ENCODE data around the gene MLLT3.

The MLLT3 gene

DNA sequence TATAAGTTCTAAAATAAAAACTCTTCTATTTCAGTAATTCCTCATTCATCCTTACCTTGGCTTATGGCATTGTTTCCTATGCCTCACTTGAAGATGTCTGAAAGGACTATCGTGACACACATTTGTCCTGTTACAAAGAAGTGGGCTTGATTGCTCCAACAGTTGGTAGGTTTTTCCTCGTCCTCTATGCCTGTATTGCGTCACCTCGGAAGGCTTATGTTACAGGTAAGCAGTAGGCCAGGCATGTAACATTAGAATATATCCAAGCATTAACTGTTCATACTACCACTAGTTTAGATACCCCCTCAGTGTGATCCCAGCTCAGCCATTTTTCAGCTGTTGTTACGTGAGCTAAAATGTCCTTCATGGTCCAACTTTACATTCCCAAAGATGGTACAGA lies 116.7 kb downstream of the MLLT3 start:
- TF ChIP-seq EZH2phosphoT487 (IDR thresholded peaks at IDR 0.05; ENCODE audit: borderline replicate concordance) = no peak
- TF ChIP-seq, protein P1, sequence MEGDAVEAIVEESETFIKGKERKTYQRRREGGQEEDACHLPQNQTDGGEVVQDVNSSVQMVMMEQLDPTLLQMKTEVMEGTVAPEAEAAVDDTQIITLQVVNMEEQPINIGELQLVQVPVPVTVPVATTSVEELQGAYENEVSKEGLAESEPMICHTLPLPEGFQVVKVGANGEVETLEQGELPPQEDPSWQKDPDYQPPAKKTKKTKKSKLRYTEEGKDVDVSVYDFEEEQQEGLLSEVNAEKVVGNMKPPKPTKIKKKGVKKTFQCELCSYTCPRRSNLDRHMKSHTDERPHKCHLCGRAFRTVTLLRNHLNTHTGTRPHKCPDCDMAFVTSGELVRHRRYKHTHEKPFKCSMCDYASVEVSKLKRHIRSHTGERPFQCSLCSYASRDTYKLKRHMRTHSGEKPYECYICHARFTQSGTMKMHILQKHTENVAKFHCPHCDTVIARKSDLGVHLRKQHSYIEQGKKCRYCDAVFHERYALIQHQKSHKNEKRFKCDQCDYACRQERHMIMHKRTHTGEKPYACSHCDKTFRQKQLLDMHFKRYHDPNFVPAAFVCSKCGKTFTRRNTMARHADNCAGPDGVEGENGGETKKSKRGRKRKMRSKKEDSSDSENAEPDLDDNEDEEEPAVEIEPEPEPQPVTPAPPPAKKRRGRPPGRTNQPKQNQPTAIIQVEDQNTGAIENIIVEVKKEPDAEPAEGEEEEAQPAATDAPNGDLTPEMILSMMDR (conservative IDR thresholded peaks at IDR 0.05; ENCODE audit: low read length) = no peak
- Histone ChIP-seq H3F3A (ENCODE audit: low read depth) (0 out of 2 replicates have a peak, but pooled peaks cover 4% of the 10 kb centered on the region), H3K4me1 (ENCODE audit: insufficient read depth, low read length, poor library complexity, severe bottlenecking) (peaks cover 22% of the 10 kb centered on the region), H3K4me3 (ENCODE audit: low read length, poor library complexity, severe bottlenecking) (no peak overlapping the region), H4K20me1 (ENCODE audit: insufficient read depth, low read length, poor library complexity, severe bottlenecking) (peaks cover 25% of the 10 kb centered on the region), H3K36me3 (ENCODE audit: insufficient read depth, low read length) (no peaks in the 10 kb centered on the region), H3K79me2 (ENCODE audit: insufficient read depth, low read length) (peaks cover 90% of the 10 kb centered on the region), H3K9ac (ENCODE audit: low read depth, low read length, poor library complexity, severe bottlenecking) (no peak overlapping the region), H2AFZ (ENCODE audit: low read length) (no peak overlapping the region), H3K27me3 (ENCODE audit: insufficient read depth, low read length, poor library complexity, severe bottlenecking) (no peaks in the 10 kb centered on the region), H3K9me2 (replicated peaks; ENCODE audit: low read depth, low read length) (no peaks in the 10 kb centered on the region), H3K4me2 (ENCODE audit: low read depth, low read length, poor library complexity, severe bottlenecking) (no peak overlapping the region), H3K9me3 (ENCODE audit: insufficient read depth, low read depth, low read length) (no peaks in the 10 kb centered on the region)

DNA sequence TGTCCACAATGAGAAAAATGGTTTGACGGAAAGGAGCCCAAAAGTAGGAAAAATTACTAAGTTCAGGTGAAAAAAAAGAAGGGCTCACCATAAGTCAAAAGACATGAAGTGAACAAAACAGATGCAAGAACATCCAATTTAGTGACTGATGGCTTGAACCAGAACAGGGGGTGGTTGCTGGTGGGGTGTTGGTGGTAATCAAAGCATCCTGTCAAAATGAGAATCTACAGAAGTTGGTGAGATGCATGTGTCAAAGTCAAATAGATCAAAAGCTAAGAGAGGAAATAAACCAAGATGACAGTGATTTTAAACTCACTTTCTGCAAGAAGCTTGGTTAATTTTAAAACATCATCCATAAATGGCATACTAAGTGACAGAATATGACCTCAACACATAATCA lies 117.4 kb downstream of the MLLT3 start:
- Histone ChIP-seq H3K4me2 (ENCODE audit: low read depth, low read length, poor library complexity, severe bottlenecking) (no peak overlapping the region), H3K27me3 (ENCODE audit: insufficient read depth, low read length, poor library complexity, severe bottlenecking) (no peaks in the 10 kb centered on the region), H4K20me1 (ENCODE audit: insufficient read depth, low read length, poor library complexity, severe bottlenecking) (peaks cover 25% of the 10 kb centered on the region), H3K79me2 (ENCODE audit: insufficient read depth, low read length) (peaks cover 89% of the 10 kb centered on the region), H3K4me1 (ENCODE audit: insufficient read depth, low read length, poor library complexity, severe bottlenecking) (peaks cover 22% of the 10 kb centered on the region), H3K9me2 (replicated peaks; ENCODE audit: low read depth, low read length) (no peaks in the 10 kb centered on the region), H3K36me3 (ENCODE audit: insufficient read depth, low read length) (no peaks in the 10 kb centered on the region), H3F3A (ENCODE audit: low read depth) (0 out of 2 replicates have a peak, but pooled peaks cover 4% of the 10 kb centered on the region), H3K9ac (ENCODE audit: low read depth, low read length, poor library complexity, severe bottlenecking) (no peak overlapping the region), H3K4me3 (ENCODE audit: low read length, poor library complexity, severe bottlenecking) (no peak overlapping the region), H3K9me3 (ENCODE audit: insufficient read depth, low read depth, low read length) (no peaks in the 10 kb centered on the region), H2AFZ (ENCODE audit: low read length) (no peak overlapping the region)
- no peak for TF ChIP-seq EZH2phosphoT487 (IDR thresholded peaks at IDR 0.05; ENCODE audit: borderline replicate concordance)
- TF ChIP-seq, protein P1 (conservative IDR thresholded peaks at IDR 0.05; ENCODE audit: low read length) = no peak

DNA sequence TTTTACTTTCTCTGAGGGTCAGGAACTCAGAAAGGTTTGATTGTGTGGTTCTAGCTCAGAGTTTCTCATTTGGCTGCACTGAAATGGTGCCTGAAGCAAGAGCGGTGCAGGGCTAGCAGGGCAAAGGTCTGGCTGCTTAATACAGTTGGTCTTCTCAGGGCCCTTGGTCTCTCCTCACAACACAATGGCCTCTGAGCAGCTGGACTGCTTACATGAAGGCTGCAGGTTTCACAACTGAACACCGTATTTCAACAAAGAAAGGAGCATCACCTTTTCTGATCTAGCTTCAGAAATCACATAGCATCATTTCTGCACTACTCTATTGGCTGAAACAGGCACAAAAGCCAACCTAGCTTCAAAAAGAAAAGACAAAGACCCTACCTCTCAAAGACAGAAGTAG lies 122.2 kb downstream of the MLLT3 start:
- Histone ChIP-seq H3K4me2 (ENCODE audit: low read depth, low read length, poor library complexity, severe bottlenecking) (no peak overlapping the region), H2AFZ (ENCODE audit: low read length) (no peak overlapping the region), H3K27me3 (ENCODE audit: insufficient read depth, low read length, poor library complexity, severe bottlenecking) (no peaks in the 10 kb centered on the region), H3F3A (ENCODE audit: low read depth) (no peaks in the 10 kb centered on the region), H3K36me3 (ENCODE audit: insufficient read depth, low read length) (no peaks in the 10 kb centered on the region), H3K9me2 (replicated peaks; ENCODE audit: low read depth, low read length) (no peaks in the 10 kb centered on the region), H3K9ac (ENCODE audit: low read depth, low read length, poor library complexity, severe bottlenecking) (no peak overlapping the region), H3K4me3 (ENCODE audit: low read length, poor library complexity, severe bottlenecking) (no peak overlapping the region), H3K9me3 (ENCODE audit: insufficient read depth, low read depth, low read length) (no peaks in the 10 kb centered on the region), H3K4me1 (ENCODE audit: insufficient read depth, low read length, poor library complexity, severe bottlenecking) (peaks cover 16% of the 10 kb centered on the region), H4K20me1 (ENCODE audit: insufficient read depth, low read length, poor library complexity, severe bottlenecking) (peaks cover 5% of the 10 kb centered on the region), H3K79me2 (ENCODE audit: insufficient read depth, low read length) (peaks cover 90% of the 10 kb centered on the region)
- no peak for TF ChIP-seq EZH2phosphoT487 (IDR thresholded peaks at IDR 0.05; ENCODE audit: borderline replicate concordance)

DNA sequence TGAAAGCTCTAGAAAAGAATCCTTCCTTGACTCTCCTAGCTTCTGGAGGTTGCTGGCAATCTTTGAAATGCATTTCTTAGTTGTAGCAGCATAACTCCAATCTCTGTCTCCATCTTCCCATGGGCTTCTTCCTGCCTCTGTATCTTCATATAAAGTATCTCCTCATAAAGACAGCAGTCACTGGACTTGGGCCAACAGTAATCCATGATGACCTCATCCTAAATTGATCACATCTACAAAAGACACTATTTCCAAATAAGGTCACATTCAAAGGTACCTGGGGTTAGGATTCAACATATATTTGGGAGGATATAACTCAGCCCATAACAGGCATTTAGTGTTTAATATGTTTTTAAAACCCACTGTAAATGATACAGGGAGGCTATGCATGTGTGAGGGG lies 123.3 kb downstream of the MLLT3 start:
- peaks cover 13% of the 10 kb centered on the region for H3K4me1 ChIP-seq (ENCODE audit: insufficient read depth, low read length, poor library complexity, severe bottlenecking)
- no peak for TF ChIP-seq EZH2phosphoT487 (IDR thresholded peaks at IDR 0.05; ENCODE audit: borderline replicate concordance)
- TF ChIP-seq, protein P1 (conservative IDR thresholded peaks at IDR 0.05; ENCODE audit: low read length) = no peak
- H3K79me2 ChIP-seq (ENCODE audit: insufficient read depth, low read length) = peaks cover 90% of the 10 kb centered on the region
- H3K27me3 ChIP-seq (ENCODE audit: insufficient read depth, low read length, poor library complexity, severe bottlenecking) = no peaks in the 10 kb centered on the region
- no peak overlapping the region for H3K4me3 ChIP-seq (ENCODE audit: low read length, poor library complexity, severe bottlenecking)
- no peaks in the 10 kb centered on the region for H3K36me3 ChIP-seq (ENCODE audit: insufficient read depth, low read length)
- peaks cover 5% of the 10 kb centered on the region for H4K20me1 ChIP-seq (ENCODE audit: insufficient read depth, low read length, poor library complexity, severe bottlenecking)
- no peaks in the 10 kb centered on the region for H3K9me3 ChIP-seq (ENCODE audit: insufficient read depth, low read depth, low read length)
- no peaks in the 10 kb centered on the region for H3K9me2 ChIP-seq (replicated peaks; ENCODE audit: low read depth, low read length)
- H2AFZ ChIP-seq (ENCODE audit: low read length) = no peak overlapping the region
- H3F3A ChIP-seq (ENCODE audit: low read depth) = no peaks in the 10 kb centered on the region
- no peak overlapping the region for H3K9ac ChIP-seq (ENCODE audit: low read depth, low read length, poor library complexity, severe bottlenecking)
- no peak overlapping the region for H3K4me2 ChIP-seq (ENCODE audit: low read depth, low read length, poor library complexity, severe bottlenecking)

Measured in Loucy (cell line).